BLaER1 treated with 17β-estradiol and CSF1 and Interleukin-3, amounts not matched to agents 10 nM and 100 nM (cell line): ENCODE data around the gene WFIKKN2.
"Not testable (repeated sequence)": the region's sequence is repeated elsewhere in the genome, so short reads cannot be mapped to it uniquely, and the experiment has no call there.

Experiments used
- H3K27ac ChIP-seq, 11 experiments: shearing (Covaris generic); formaldehyde crosslinking; 2 replicates each; pipeline ENCODE4 v1.8.1; 2022
- H3K27me3 ChIP-seq, 11 experiments: shearing (Covaris generic); formaldehyde crosslinking; 2 replicates each; pipeline ENCODE4 v1.8.1; 2022
- H3K36me3 ChIP-seq, 11 experiments: shearing (Covaris generic); formaldehyde crosslinking; 2 replicates each; pipeline ENCODE4 v1.8.1; 2022
- H3K4me1 ChIP-seq, 10 experiments: shearing (Covaris generic); formaldehyde crosslinking; 2 replicates each; pipeline ENCODE4 v1.8.1; 2022
- H3K4me2 ChIP-seq, 11 experiments: shearing (Covaris generic); formaldehyde crosslinking; 2 replicates each; pipeline ENCODE4 v1.8.1; 2022
- H3K4me3 ChIP-seq, 10 experiments: shearing (Covaris generic); formaldehyde crosslinking; 2 replicates each; pipeline ENCODE4 v1.8.1; 2022
- H3K9ac ChIP-seq, 11 experiments: shearing (Covaris generic); formaldehyde crosslinking; 2 replicates each; pipeline ENCODE4 v1.8.1; 2022
- H3K9me3 ChIP-seq, 11 experiments: shearing (Covaris generic); formaldehyde crosslinking; replicated peaks in 1 of 11; 2 replicates each; pipeline ENCODE4 v1.8.1; 2022
- H4K20me1 ChIP-seq, 11 experiments: shearing (Covaris generic); formaldehyde crosslinking; 2 replicates each; pipeline ENCODE4 v1.8.1; 2022
- Cebpa-rat ChIP-seq, 11 experiments: shearing (Covaris generic); IDR thresholded peaks; 2 replicates each; pipeline ENCODE4 v1.8.1; 2022

WFIKKN2 gene

DNA sequence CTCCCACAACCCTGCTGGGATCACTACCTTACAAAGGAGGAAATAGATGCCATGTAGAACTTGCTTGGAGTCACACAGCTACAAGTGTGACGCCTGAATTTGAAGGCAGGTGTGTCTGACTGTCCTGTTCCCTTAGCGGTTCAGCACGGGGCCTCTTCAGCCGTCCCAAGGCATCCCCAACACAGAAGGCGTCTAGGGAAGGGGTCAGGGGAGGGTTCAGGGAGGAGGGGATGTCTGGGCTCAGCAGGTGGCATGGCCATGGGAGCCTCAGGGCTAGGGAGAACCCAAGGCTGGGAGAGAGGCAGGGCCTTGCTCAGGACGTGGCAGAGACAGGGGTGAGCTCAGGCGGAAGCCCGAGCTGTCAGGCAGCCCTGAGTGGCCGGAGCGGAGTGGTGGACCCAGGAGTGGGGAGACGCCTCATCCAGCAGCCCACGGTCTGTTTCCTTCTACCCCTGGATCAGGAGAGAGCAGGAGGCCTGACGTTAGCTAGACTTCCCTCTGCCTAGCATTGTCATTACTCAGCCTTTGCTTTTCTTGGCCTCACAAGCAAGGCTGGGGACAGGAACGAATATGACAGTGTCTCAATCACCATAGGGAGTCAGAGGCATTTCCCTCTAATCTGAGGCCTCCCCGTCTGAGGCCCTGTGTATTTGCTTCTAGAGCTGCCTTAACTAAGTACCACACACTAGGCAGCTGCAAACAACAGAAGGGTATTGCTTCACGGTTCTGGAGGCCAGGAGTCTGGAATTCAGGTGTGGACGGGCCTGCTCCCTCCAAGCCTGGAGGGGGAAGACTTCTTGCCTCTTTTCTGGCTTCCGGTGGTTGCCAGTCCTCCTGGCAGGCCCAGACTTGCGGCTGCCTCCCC lies 36.7 kb upstream of the WFIKKN2 start:
- Histone ChIP-seq H3K4me1 (peaks cover 6 to 28% (median 13%) of the 10 kb centered on the region in 10 experiments; a peak in 17 of 20 replicates), H3K27ac (no peak overlapping the region)

DNA sequence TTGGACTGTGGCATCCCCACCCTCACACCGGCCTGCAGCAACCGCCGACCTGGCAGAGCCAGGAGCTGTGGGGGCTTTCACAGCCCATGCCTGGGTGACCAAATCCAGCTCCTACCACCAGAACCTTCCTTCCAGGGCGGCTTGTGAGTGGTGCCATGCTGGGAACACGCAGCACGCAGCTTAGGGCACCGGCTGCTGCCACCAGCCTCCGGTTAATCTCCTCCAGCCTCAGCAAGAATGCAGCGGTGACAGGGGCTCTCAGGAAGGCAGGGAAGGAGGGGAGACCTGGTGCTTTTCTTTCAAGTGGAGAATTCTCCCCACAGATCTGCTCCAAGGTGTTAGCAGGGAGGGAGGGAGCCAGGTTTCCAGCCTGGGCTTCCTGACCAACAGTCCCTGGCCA lies 35.8 kb upstream of the WFIKKN2 start:
- no peaks in the 10 kb centered on the region for H3K36me3 ChIP-seq
- no peaks in the 10 kb centered on the region for H3K27me3 ChIP-seq
- no peaks in the 10 kb centered on the region for H4K20me1 ChIP-seq
- H3K9me3 ChIP-seq, result no peaks in the 10 kb centered on the region
- no peak overlapping the region for H3K4me3 ChIP-seq
- TF ChIP-seq Cebpa-rat (IDR thresholded peaks at IDR 0.05), result no peak
- H3K4me2 ChIP-seq, result no peak overlapping the region
- H3K4me1 ChIP-seq, result peaks cover 6 to 34% (median 12%) of the 10 kb centered on the region in 10 experiments; a peak in 16 of 20 replicates
- H3K27ac ChIP-seq, result no peak overlapping the region
- no peak overlapping the region for H3K9ac ChIP-seq

More for the DNA sequence above, 36.7 kb upstream of the WFIKKN2 start:
- Histone ChIP-seq H3K4me3 (no peak overlapping the region), H4K20me1 (no peaks in the 10 kb centered on the region), H3K27me3 (no peaks in the 10 kb centered on the region), H3K36me3 (no peaks in the 10 kb centered on the region), H3K4me2 (peak overlapping the region in 2 of 11 experiments; percentile 37 to 57; a peak in 3 of 22 replicates), H3K9ac (no peak overlapping the region; a peak in 1 of 22 replicates), H3K9me3 (no peaks in the 10 kb centered on the region)
- TF ChIP-seq Cebpa-rat (IDR thresholded peaks at IDR 0.05), result no peak

DNA sequence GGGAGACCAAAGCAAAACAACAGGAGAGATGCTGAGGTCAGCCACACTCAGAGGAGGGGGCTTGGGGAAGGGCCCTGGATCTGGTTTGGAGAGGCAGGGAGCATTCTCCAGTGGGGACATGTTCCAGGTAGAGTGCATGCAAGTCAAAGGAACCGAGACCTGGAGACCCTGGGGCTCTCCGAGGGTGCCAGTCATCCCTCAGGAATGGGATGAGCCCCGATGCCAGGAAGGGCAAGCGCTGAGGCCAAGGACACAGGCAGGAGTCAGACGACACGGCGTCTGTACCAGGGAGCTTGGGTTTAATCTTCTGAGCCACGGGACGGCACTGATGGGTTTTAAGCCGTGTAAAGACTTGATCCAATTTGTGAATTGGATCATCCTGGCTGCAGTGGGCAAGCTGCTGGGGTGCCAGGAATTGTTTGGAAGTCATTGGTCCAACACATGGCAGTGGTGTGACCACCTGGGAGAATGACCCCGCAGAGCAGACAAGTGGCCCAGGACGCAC lies 35.1 kb upstream of the WFIKKN2 start:
- Histone ChIP-seq H3K4me2 (no peak overlapping the region), H3K4me1 (peaks cover 6 to 36% (median 12%) of the 10 kb centered on the region in 10 experiments; a peak in 16 of 20 replicates), H3K27ac (no peak overlapping the region), H3K9me3 (no peaks in the 10 kb centered on the region), H3K4me3 (no peak overlapping the region), H3K36me3 (no peaks in the 10 kb centered on the region), H3K9ac (no peak overlapping the region), H3K27me3 (no peaks in the 10 kb centered on the region), H4K20me1 (no peaks in the 10 kb centered on the region)
- 0 out of 22 replicates have a peak, but pooled peaks of 1 of the 11 experiments have one; percentile 2 for TF ChIP-seq Cebpa-rat (IDR thresholded peaks at IDR 0.05)

DNA sequence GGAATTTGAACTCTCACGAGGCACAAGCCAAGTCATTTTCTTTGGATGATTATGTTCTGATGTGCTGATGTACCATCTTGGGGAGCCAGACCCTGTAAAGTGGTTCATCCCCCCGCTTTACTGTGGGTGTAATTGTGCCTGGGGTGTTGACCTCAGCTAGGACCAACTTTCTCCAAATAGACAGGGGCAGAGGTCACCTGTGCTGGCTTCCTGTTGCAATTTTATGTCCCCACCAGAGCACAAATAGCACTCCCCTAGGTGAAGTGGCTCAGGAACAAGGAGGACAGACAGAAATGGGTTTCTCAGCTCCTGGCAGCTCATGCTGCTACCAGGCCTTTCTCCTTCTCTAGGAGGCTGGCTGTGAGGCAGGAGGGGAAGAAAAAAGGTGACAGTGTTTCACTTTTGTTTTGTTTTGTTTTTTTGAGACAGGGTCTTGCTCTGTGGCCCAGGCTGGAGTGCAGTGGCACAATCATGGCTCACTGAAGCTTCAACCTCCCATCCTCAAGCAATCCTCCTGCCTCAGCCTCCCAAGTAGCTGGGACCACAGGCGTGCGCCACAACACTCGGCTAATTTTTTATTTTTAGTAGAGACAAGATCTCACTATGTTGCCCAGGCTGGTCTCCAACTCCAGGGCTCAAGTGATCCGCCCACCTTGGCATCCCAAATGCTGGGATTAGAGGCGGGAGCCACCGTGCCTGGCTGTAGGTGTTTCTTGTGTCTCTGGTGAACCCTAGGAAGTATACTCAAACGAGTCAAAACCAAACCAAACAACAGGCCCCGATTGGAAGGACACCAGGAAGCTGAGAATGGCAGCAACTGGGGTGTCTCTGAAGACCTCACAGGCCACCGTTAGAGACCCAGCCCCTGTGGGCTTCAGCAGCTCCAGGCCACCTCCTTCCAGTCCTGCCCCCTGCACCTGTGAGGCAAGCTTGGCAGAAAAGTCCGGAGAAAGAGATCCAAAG lies 32.5 kb upstream of the WFIKKN2 start:
- TF ChIP-seq Cebpa-rat (IDR thresholded peaks at IDR 0.05), result no peak
- Histone ChIP-seq H4K20me1 (no peaks in the 10 kb centered on the region), H3K4me2 (no peak overlapping the region), H3K9me3 (no peaks in the 10 kb centered on the region), H3K27me3 (no peaks in the 10 kb centered on the region), H3K4me3 (no peak overlapping the region), H3K4me1 (peaks cover 6 to 29% (median 15%) of the 10 kb centered on the region in 10 experiments; a peak in 17 of 20 replicates), H3K9ac (0 out of 22 replicates have a peak overlapping the region, but pooled peaks of 1 of the 11 experiments have one; percentile 16), H3K36me3 (no peaks in the 10 kb centered on the region), H3K27ac (peak overlapping the region in 2 of 11 experiments; percentile 3 to 15; a peak in 1 of 22 replicates)

DNA sequence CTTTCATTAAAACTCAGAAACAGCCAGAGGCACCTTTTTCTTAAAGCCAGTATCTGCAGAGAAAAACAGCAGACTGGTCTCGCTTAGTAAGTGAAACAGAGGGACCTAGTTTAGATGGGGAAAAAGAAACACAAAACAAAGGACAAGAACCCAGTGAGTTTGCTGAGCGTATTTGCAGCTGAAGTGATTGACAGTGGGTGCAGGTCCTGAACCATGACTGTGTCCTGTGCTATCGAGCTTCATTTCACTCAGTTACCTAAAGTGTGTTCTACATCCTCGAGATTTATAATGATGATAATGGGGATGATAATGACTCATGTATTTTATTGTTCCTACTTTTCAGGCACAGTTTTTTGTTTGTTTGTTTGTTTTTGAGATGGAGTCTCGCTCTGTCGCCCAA lies 31.7 kb upstream of the WFIKKN2 start:
- Histone ChIP-seq H3K4me3 (no peak overlapping the region), H4K20me1 (no peaks in the 10 kb centered on the region), H3K4me2 (no peak overlapping the region), H3K36me3 (no peaks in the 10 kb centered on the region), H3K9ac (no peak overlapping the region), H3K4me1 (peaks cover 6 to 29% (median 13%) of the 10 kb centered on the region in 10 experiments; a peak in 17 of 20 replicates), H3K27ac (0 out of 22 replicates have a peak overlapping the region, but pooled peaks of 2 of the 11 experiments have one; percentile 3 to 15), H3K27me3 (no peaks in the 10 kb centered on the region), H3K9me3 (no peaks in the 10 kb centered on the region)
- no peak for TF ChIP-seq Cebpa-rat (IDR thresholded peaks at IDR 0.05)

DNA sequence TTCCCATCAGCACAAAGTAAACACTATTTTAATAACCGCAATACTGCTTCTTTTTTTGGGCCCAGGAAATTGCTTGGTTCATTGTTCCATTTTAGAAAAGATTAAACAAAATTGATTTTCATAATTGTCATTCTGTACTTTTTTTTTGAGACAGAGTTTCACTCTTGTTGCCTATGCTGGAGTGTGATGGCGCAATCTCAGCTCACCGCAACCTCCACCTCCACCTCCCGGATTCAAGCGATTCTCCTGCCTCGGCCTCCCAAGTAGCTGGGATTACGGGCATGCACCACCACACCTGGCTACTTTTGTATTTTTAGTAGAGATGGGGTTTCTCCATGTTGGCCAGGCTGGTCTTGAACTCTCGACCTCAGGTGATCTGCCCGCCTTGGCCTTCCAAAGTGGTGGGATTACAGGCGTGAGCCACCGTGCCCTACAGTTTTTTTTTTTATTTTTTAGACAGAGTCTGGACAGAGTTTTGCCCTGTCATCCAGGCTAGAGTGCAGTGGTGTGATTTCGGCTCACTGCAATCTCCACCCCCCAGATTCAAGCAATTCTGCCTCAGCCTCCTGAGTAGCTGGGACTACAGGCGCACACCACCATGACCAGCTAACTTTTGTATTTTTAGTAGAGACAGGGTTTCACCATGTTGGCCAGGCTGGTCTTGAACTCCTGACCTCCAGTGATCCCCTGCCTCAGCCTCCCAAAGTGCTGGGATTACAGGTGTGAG lies 30.5 kb upstream of the WFIKKN2 start:
- not testable (repeated sequence) for H3K27ac ChIP-seq

DNA sequence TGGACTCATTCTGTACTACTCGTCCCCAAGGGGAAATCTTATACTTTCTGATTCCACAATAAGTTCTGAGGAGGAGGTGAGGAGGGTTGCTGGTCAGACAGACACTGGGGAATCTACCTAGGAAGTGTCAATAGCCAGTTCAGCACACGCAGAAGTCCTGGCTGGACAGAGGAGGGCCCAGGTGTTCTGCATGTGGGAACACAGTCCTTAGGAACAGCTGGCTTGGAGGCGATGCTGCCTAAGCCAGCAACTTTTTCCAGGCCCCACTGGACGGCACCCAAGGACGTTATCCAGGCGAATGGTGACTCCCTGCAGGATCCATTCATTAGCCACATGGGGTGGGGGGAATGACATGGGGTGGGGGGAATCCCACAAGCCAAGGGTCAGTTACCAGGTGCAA lies 29.9 kb upstream of the WFIKKN2 start:
- Histone ChIP-seq H3K9ac (no peak overlapping the region), H3K4me1 (peaks cover 6 to 29% (median 12%) of the 10 kb centered on the region in 10 experiments; a peak in 16 of 20 replicates), H3K36me3 (no peaks in the 10 kb centered on the region), H3K27me3 (no peaks in the 10 kb centered on the region), H3K4me3 (no peak overlapping the region), H3K4me2 (no peak overlapping the region), H4K20me1 (no peaks in the 10 kb centered on the region), H3K9me3 (no peaks in the 10 kb centered on the region), H3K27ac (no peak overlapping the region)
- TF ChIP-seq Cebpa-rat (IDR thresholded peaks at IDR 0.05), result no peak

More for the DNA sequence above, 30.5 kb upstream of the WFIKKN2 start:
- not testable (repeated sequence) for H3K9me3 ChIP-seq, H3K4me3 ChIP-seq, H3K27me3 ChIP-seq, H4K20me1 ChIP-seq, H3K4me2 ChIP-seq, H3K9ac ChIP-seq, H3K36me3 ChIP-seq
- H3K4me1 ChIP-seq, result peaks cover 6 to 29% (median 12%) of the 10 kb centered on the region in 10 experiments; a peak in 16 of 20 replicates
- TF ChIP-seq Cebpa-rat (IDR thresholded peaks at IDR 0.05), result peak in 1 of 11 experiments; percentile 22; a peak in 2 of 22 replicates

DNA sequence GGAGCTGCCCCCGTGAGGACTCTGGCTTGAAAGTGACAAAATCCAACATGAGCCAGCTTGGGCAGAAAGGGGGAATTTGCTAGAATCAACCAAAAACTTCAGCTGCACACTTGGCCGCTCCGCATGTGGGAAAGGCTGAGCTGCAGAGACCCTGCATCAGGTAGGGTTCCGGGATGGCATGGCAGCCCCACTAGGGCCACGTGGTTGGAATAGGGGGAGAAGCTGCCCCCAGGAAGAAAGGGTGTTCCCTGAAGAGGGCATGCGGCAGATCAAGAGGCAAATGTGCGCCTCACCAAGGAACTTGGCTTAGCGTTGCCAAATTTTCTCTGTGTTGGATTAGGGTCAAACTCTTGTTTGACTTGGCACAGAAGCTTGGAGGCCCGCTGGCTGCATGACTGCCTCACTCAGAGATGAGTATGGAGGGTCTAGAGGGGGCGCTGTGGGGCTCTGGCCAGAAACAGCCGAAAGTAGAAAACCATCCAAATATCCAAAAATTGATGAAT lies 29.2 kb upstream of the WFIKKN2 start:
- Histone ChIP-seq H3K4me1 (peaks cover under 1 to 23% (median 8%) of the 10 kb centered on the region in 10 experiments; a peak in 16 of 20 replicates), H3K36me3 (no peaks in the 10 kb centered on the region), H4K20me1 (no peaks in the 10 kb centered on the region), H3K27me3 (no peaks in the 10 kb centered on the region), H3K27ac (no peak overlapping the region), H3K9ac (no peak overlapping the region), H3K4me3 (no peak overlapping the region), H3K9me3 (no peaks in the 10 kb centered on the region), H3K4me2 (peak overlapping the region in 1 of 11 experiments; percentile 41; a peak in 1 of 22 replicates)
- no peak for TF ChIP-seq Cebpa-rat (IDR thresholded peaks at IDR 0.05)
